GM18507 (cell line): ENCODE measurements around the gene SCYL2.
A peak's percentile ranks its signal among the peaks of the same experiment; 100 is the strongest.
"Not testable (repeated sequence)": the region's sequence is repeated elsewhere in the genome, so short reads cannot be mapped to it uniquely, and the experiment has no call there.

Source experiments
- DNase-seq: peaks from one replicate; pipeline ENCODE4 v3.0.0; 2011; ENCODE audit warnings: low read depth; ENCODE audit not compliant: insufficient read length; ENCODE audit errors: extremely low spot score
- FAIRE-seq: peaks from 2 replicates; lab custom pipeline; 2011; peaks lifted over from hg19 to GRCh38; lab: Jason Lieb, UNC

The SCYL2 gene

GRCh38 chr12:100266835-100267602 lies at the start of gene SCYL2, which contains the start of gene DEPDC4:
Gene SCYL2 (plus strand): TSS chr12:100267177. CDS start chr12:100282971, 15,794 bp downstream.
Gene DEPDC4 (minus strand): TSS chr12:100267079. CDS start chr12:100267076, 3 bp downstream.
- DNase-seq (peak; percentile 76), FAIRE-seq (peak; percentile 97)

- FAIRE-seq, result no peak
- DNase-seq, result no peak
Measured at GRCh38 chr12:100219328-100220109, 47.5 kb upstream of the SCYL2 start.

- FAIRE-seq, result no peak
- no peak for DNase-seq
Measured at GRCh38 chr12:100221523-100221922, 45.5 kb upstream of the SCYL2 start.

GRCh38 chr12:100222173-100222572 lies 44.8 kb upstream of the SCYL2 start:
- DNase-seq, FAIRE-seq: not testable (repeated sequence)

GRCh38 chr12:100225491-100225890 lies 41.5 kb upstream of the SCYL2 start:
- FAIRE-seq (no peak), DNase-seq (no peak)

GRCh38 chr12:100229036-100229635 lies 37.8 kb upstream of the SCYL2 start:
- FAIRE-seq (no peak), DNase-seq (no peak)

- FAIRE-seq, result no peak
Measured at GRCh38 chr12:100229876-100230275, 37.1 kb upstream of the SCYL2 start.

GRCh38 chr12:100231873-100232272 lies 35.1 kb upstream of the SCYL2 start:
- DNase-seq, FAIRE-seq: not testable (repeated sequence)

More at GRCh38 chr12:100229876-100230275, 37.1 kb upstream of the SCYL2 start:
- no peak for DNase-seq

- no peak for FAIRE-seq
- no peak for DNase-seq
Measured at GRCh38 chr12:100234166-100234565, 32.8 kb upstream of the SCYL2 start.

- FAIRE-seq, result peak; percentile 67
- DNase-seq, result peak; percentile 7
Measured at GRCh38 chr12:100234591-100235304, 32.2 kb upstream of the SCYL2 start.

- DNase-seq (no peak), FAIRE-seq (no peak)
Measured at GRCh38 chr12:100238801-100239200, 28.2 kb upstream of the SCYL2 start.

- FAIRE-seq, result no peak
- no peak for DNase-seq
Measured at GRCh38 chr12:100239589-100239988, 27.4 kb upstream of the SCYL2 start.

- DNase-seq (no peak), FAIRE-seq (no peak)
Measured at GRCh38 chr12:100243137-100243536, 23.8 kb upstream of the SCYL2 start.

- no peak for FAIRE-seq
- DNase-seq, result no peak
Measured at GRCh38 chr12:100247765-100248164, 19.2 kb upstream of the SCYL2 start.

GRCh38 chr12:100248886-100249285 lies 18.1 kb upstream of the SCYL2 start:
- FAIRE-seq (no peak), DNase-seq (no peak)

- DNase-seq (no peak), FAIRE-seq (no peak)
Measured at GRCh38 chr12:100249941-100250340, 17.0 kb upstream of the SCYL2 start.

GRCh38 chr12:100251917-100252316 lies 15.1 kb upstream of the SCYL2 start:
- FAIRE-seq (no peak), DNase-seq (no peak)

GRCh38 chr12:100253437-100253836 lies 13.5 kb upstream of the SCYL2 start:
- no peak for DNase-seq
- FAIRE-seq, result no peak

GRCh38 chr12:100254876-100255275 lies 12.1 kb upstream of the SCYL2 start:
- DNase-seq (no peak), FAIRE-seq (no peak)

- FAIRE-seq, result no peak
- no peak for DNase-seq
Measured at GRCh38 chr12:100258127-100258526, 8.8 kb upstream of the SCYL2 start.
